Measurements from ENCODE around the gene CHD9.

CHD9 gene

GRCh38 chr16:53378138-53378537, 323.3 kb downstream of the CHD9 start:
- in situ Hi-C loops (cut with MboI; ENCODE audit: low pct_unique_long_range_greater_than_20kb, low sequenced_read_pairs) = no loop called here
- no peak for DNase-seq

Measured in KBM-7 (cell line).